GM18951 (cell line): ENCODE results near the gene MDM2.

Source experiments
- POLR2A ChIP-seq: IDR thresholded peaks from 4 replicates; pipeline ENCODE4 v1.6.1; 2011; ENCODE audit warnings: mild to moderate bottlenecking; ENCODE audit not compliant: insufficient read length, insufficient read depth; ENCODE audit errors: extremely low read depth
- in situ Hi-C: fragments of 300-500 bp; cut with MboI; formaldehyde crosslinking; loops from one replicate; pipeline ENCODE4 v1.12.0; 2022; ENCODE audit warnings: low sequenced_read_pairs, mixed read lengths, inconsistent platforms; ENCODE audit not compliant: unreplicated experiment

The MDM2 gene

DNA sequence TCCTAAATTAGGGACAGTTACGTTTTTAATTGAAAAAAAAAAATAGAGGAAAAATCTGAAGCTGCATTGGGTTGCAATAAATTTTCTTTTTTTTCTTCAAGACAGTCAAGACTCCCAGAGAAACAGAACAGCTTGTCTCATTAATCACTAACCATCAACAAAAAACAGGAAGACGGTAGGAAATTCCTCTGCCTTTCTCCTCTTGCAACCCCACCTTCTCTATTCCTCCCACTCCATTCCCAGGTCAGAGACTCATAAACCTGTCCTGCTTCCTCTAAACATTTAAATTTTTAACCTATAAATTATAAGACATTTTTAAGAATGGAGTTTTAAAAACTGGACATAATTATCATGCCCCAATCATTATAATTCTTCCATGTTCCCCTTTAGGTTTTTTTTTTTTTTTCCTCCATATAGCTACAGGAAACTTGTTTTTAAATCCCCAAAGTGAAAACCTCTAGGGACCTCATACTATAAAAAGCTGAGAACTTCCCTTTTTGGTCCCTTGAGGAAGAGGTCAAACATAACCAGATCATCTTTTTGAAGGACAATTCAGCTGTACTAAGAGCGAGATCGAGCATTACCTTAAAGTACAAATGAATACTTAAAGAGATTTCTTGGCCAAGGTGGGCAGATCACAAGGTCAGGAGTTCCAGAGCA, 89.0 kb downstream of the MDM2 start:
- TF ChIP-seq POLR2A = no peak
- in situ Hi-C loops = no loop called here

DNA sequence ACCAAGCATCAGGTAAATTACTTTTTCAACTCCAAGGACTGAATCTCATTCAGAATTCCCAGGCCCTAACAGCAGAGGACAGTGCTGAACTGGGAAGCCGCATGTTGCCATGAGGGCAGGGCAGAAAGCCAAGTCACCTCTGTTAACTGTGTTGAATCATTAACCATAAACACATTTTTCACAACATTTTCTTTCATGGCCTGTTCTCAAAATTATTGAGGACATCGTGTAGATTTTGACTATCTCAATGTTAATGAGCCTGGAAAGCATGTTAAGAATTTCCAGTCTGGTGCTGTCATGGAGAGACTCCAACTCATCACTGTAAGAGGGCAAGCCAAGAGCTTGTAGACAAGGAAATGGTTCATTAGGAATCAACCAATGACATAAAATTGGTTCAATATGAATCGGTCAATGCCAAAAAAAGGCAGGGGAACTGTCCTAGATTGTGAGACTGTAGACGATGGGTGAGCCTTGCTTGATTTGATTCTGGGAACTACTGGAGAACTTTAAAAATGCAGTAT, 91.3 kb downstream of the MDM2 start:
- no peak for TF ChIP-seq POLR2A
- in situ Hi-C loops = no loop called here

DNA sequence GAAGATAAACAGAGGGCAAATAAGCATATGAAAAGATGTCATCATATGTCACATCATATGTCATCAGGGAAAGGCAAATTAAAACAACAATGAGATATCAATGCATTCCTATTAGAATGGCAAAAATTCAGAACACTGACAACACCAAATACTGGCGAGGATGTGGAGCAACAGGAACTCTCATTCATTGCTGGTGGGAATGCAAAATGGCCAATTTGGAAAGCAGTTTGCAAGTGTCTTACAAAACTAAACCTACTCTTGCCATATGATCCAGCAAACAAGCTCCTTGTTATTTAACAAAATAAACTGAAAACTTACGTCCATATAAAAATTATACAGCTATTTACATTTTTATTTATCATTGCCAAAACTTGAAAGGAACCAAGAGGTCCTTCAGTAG, 92.3 kb downstream of the MDM2 start:
- in situ Hi-C loops = no loop called here
- TF ChIP-seq POLR2A = no peak
